Ascending aorta (tissue), 2 donors: Measurements from ENCODE around the gene FBXW11. TPM values are rescaled to one million over a fixed set of nuclear protein-coding genes. Genes with fewer than 3 reads are reported as not detected.
"Not testable (repeated sequence)": the region's sequence is repeated elsewhere in the genome, so short reads cannot be mapped to it uniquely, and the experiment has no call there.

Experiments
- DNase-seq, 2 donors: peaks; one replicate each; pipeline ENCODE4 v3.0.0-alpha.2; 2019; ENCODE audit warnings: low spot score in 2 of 2
- H3K27ac ChIP-seq, 2 donors: fragments of 200-600 bp; sonication (generic); one replicate each; pipeline ENCODE4 v1.5.1; 2016 to 2017; ENCODE audit warnings: mild to moderate bottlenecking in 1 of 2
- H3K27me3 ChIP-seq: fragments of 200-600 bp; sonication (generic); one replicate; pipeline ENCODE4 v1.5.1; 2017
- H3K36me3 ChIP-seq, 2 donors: fragments of 200-600 bp; sonication (generic); one replicate each; pipeline ENCODE4 v1.5.1; 2016
- H3K4me1 ChIP-seq, 2 donors: fragments of 200-600 bp; sonication (generic); one replicate each; pipeline ENCODE4 v1.5.1; 2016 to 2017; ENCODE audit warnings: mild to moderate bottlenecking in 1 of 2
- H3K4me3 ChIP-seq, 2 donors: fragments of 200-600 bp; sonication (generic); one replicate each; pipeline ENCODE4 v1.5.1; 2016 to 2017; ENCODE audit warnings: mild to moderate bottlenecking in 1 of 2
- H3K9me3 ChIP-seq, 2 donors: fragments of 200-600 bp; sonication (generic); one replicate each; pipeline ENCODE4 v1.5.1; 2016
- CTCF ChIP-seq, 3 experiments: fragments of 200-600 bp in 2 of 3; fragments of 450-650 bp in 1 of 3; sonication (generic) in 2 of 3; IDR thresholded peaks; one replicate each; pipeline ENCODE4 v1.5.1; 2016 to 2019; ENCODE audit warnings: antibody characterized with exemption in 3 of 3, mild to moderate bottlenecking in 1 of 3, moderate library complexity in 1 of 3
- intact Hi-C: fragments of 100-400 bp; cut with DNase I; formaldehyde crosslinking; loops from one replicate; pipeline ENCODE4 v1.15.1; 2023
- total RNA-seq: library from RNA; depleted of rRNA; stranded (reverse); fragments of >200 nt; gene quantifications from one replicate; pipeline ENCODE4 v1.1.0, GENCODE V29; 2016

FBXW11 gene
- total RNA-seq, 1 donor from 2014 or later = 34.6 TPM

- intact Hi-C loops = no loop called here
- Histone ChIP-seq H3K4me1 (no peaks in the 10 kb centered on the region), H3K27me3 (no peaks in the 10 kb centered on the region), H3K9me3 (no peaks in the 10 kb centered on the region), H3K4me3 (no peak overlapping the region), H3K36me3 (no peaks in the 10 kb centered on the region), H3K27ac (no peak overlapping the region)
- DNase-seq = no peak
- no peak for TF ChIP-seq CTCF (IDR thresholded peaks at IDR 0.05)
These were observed 61.4 kb downstream of the FBXW11 start for GRCh38 chr5:171945066-171945465.

GRCh38 chr5:171942112-171942516 lies 64.3 kb downstream of the FBXW11 start:
- H3K27ac ChIP-seq, H3K9me3 ChIP-seq, DNase-seq, H3K4me1 ChIP-seq, intact Hi-C loops, H3K27me3 ChIP-seq, H3K4me3 ChIP-seq, H3K36me3 ChIP-seq: not testable (repeated sequence)

- H3K27me3 ChIP-seq, H3K4me1 ChIP-seq, H3K36me3 ChIP-seq, intact Hi-C loops, H3K27ac ChIP-seq, H3K4me3 ChIP-seq, H3K9me3 ChIP-seq, DNase-seq: not testable (repeated sequence)
These were observed 64.8 kb downstream of the FBXW11 start for GRCh38 chr5:171941675-171942074.

- H3K9me3 ChIP-seq, H3K4me3 ChIP-seq, intact Hi-C loops, H3K27ac ChIP-seq, H3K4me1 ChIP-seq, DNase-seq, H3K36me3 ChIP-seq, H3K27me3 ChIP-seq: not testable (repeated sequence)
These were observed 65.2 kb downstream of the FBXW11 start for GRCh38 chr5:171941275-171941674.

- H3K9me3 ChIP-seq = peaks cover 0 to 1% of the 10 kb centered on the region in 2 donors
- no peaks in the 10 kb centered on the region for H3K4me1 ChIP-seq
- no peak for DNase-seq
- no peak overlapping the region for H3K4me3 ChIP-seq
- intact Hi-C loops = no loop called here
- TF ChIP-seq CTCF (IDR thresholded peaks at IDR 0.05) = no peak
- H3K27ac ChIP-seq = no peak overlapping the region
- H3K36me3 ChIP-seq = no peaks in the 10 kb centered on the region
- H3K27me3 ChIP-seq = no peaks in the 10 kb centered on the region
These were observed 66.5 kb downstream of the FBXW11 start for GRCh38 chr5:171939951-171940350.

GRCh38 chr5:171938358-171938757 lies 68.1 kb downstream of the FBXW11 start:
- TF ChIP-seq CTCF (IDR thresholded peaks at IDR 0.05) = no peak
- Histone ChIP-seq H3K36me3 (peaks cover 0 to 7% of the 10 kb centered on the region in 2 donors), H3K9me3 (peaks cover 0 to 17% of the 10 kb centered on the region in 2 donors), H3K27ac (no peak overlapping the region), H3K4me1 (no peaks in the 10 kb centered on the region), H3K4me3 (no peak overlapping the region), H3K27me3 (no peaks in the 10 kb centered on the region)
- intact Hi-C loops = no loop called here
- DNase-seq = no peak

GRCh38 chr5:171937351-171937750 lies 69.1 kb downstream of the FBXW11 start:
- no peaks in the 10 kb centered on the region for H3K4me1 ChIP-seq
- intact Hi-C loops = no loop called here
- DNase-seq = no peak

More at GRCh38 chr5:171937351-171937750, 69.1 kb downstream of the FBXW11 start:
- H3K36me3 ChIP-seq = peaks cover 0 to 7% of the 10 kb centered on the region in 2 donors
- peaks cover 0 to 18% of the 10 kb centered on the region in 2 donors for H3K9me3 ChIP-seq
- H3K27me3 ChIP-seq = no peaks in the 10 kb centered on the region
- TF ChIP-seq CTCF (IDR thresholded peaks at IDR 0.05) = no peak
- H3K4me3 ChIP-seq = no peak overlapping the region
- no peak overlapping the region for H3K27ac ChIP-seq
